ENCODE data around the gene MRPL50.

MRPL50 gene

GRCh38 chr9:101398068-101398929, at the start of gene MRPL50, which contains the start of gene ZNF189:
Gene MRPL50 (minus strand): TSS chr9:101398618. CDS start chr9:101398592, 26 bp downstream.
Gene ZNF189 (plus strand): TSS chr9:101398851. CDS start chr9:101399157, 306 bp downstream.
- Histone ChIP-seq H3K9me3 (ENCODE audit: low read depth, low read length) (peaks cover 18% of the 10 kb centered on the region), H3K4me3 (peak within 1 kb of the TSS; percentile 83), H3K36me3 (ENCODE audit: insufficient read depth, low read length) (peaks cover 75% of the 10 kb centered on the region), H3K27ac (peak within 1 kb of the TSS; percentile 67), H3K9ac (ENCODE audit: insufficient read length) (peak within 1 kb of the TSS; percentile 93)
- DNase-seq (ENCODE audit: low read depth, low spot score) = peak; percentile 92
- TF ChIP-seq FOXP2 (optimal IDR thresholded peaks at IDR 0.05; ENCODE audit: control extremely low read depth, extremely low read length, insufficient read depth) = no peak
- TF ChIP-seq POLR2AphosphoS5 (IDR thresholded peaks at IDR 0.05; ENCODE audit: borderline replicate concordance, low read depth, low read length) = peak; percentile 97
- TF ChIP-seq EZH2 (IDR thresholded peaks at IDR 0.05) = no peak

GRCh38 chr9:101446732-101447131, 48.3 kb upstream of the MRPL50 start:
- Histone ChIP-seq H3K27ac (no peak overlapping the region), H3K9me3 (ENCODE audit: low read depth, low read length) (no peaks in the 10 kb centered on the region), H3K4me3 (no peak overlapping the region), H3K9ac (ENCODE audit: insufficient read length) (no peak overlapping the region), H3K36me3 (ENCODE audit: insufficient read depth, low read length) (no peaks in the 10 kb centered on the region)
- no peak for TF ChIP-seq EZH2 (IDR thresholded peaks at IDR 0.05)
- TF ChIP-seq POLR2AphosphoS5 (IDR thresholded peaks at IDR 0.05; ENCODE audit: borderline replicate concordance, low read depth, low read length) = no peak
- no peak for TF ChIP-seq FOXP2 (optimal IDR thresholded peaks at IDR 0.05; ENCODE audit: control extremely low read depth, extremely low read length, insufficient read depth)
- no peak for DNase-seq (ENCODE audit: low read depth, low spot score)

- Histone ChIP-seq H3K9me3 (ENCODE audit: low read depth, low read length) (no peaks in the 10 kb centered on the region), H3K36me3 (ENCODE audit: insufficient read depth, low read length) (no peaks in the 10 kb centered on the region), H3K9ac (ENCODE audit: insufficient read length) (no peak overlapping the region), H3K27ac (no peak overlapping the region), H3K4me3 (peak overlapping the region; percentile 32; the same call in 1 of the 2 replicates)
- DNase-seq (ENCODE audit: low read depth, low spot score) = no peak
- TF ChIP-seq POLR2AphosphoS5 (IDR thresholded peaks at IDR 0.05; ENCODE audit: borderline replicate concordance, low read depth, low read length) (no peak), EZH2 (IDR thresholded peaks at IDR 0.05) (no peak), FOXP2 (optimal IDR thresholded peaks at IDR 0.05; ENCODE audit: control extremely low read depth, extremely low read length, insufficient read depth) (no peak)
Observed at GRCh38 chr9:101445353-101446029, 47.1 kb upstream of the MRPL50 start.

- H3K4me3 ChIP-seq = no peak overlapping the region
- no peak overlapping the region for H3K27ac ChIP-seq
- H3K9me3 ChIP-seq (ENCODE audit: low read depth, low read length) = no peaks in the 10 kb centered on the region
- no peak for DNase-seq (ENCODE audit: low read depth, low spot score)
- TF ChIP-seq POLR2AphosphoS5 (IDR thresholded peaks at IDR 0.05; ENCODE audit: borderline replicate concordance, low read depth, low read length) = no peak
- TF ChIP-seq FOXP2 (optimal IDR thresholded peaks at IDR 0.05; ENCODE audit: control extremely low read depth, extremely low read length, insufficient read depth) = no peak
- TF ChIP-seq EZH2 (IDR thresholded peaks at IDR 0.05) = no peak
- H3K36me3 ChIP-seq (ENCODE audit: insufficient read depth, low read length) = no peaks in the 10 kb centered on the region
- no peak overlapping the region for H3K9ac ChIP-seq (ENCODE audit: insufficient read length)
Observed at GRCh38 chr9:101443364-101443771, 45.0 kb upstream of the MRPL50 start.

- TF ChIP-seq POLR2AphosphoS5 (IDR thresholded peaks at IDR 0.05; ENCODE audit: borderline replicate concordance, low read depth, low read length) = no peak
- TF ChIP-seq EZH2 (IDR thresholded peaks at IDR 0.05) = no peak
- no peak for TF ChIP-seq FOXP2 (optimal IDR thresholded peaks at IDR 0.05; ENCODE audit: control extremely low read depth, extremely low read length, insufficient read depth)
Observed at GRCh38 chr9:101442736-101443135, 44.3 kb upstream of the MRPL50 start.

GRCh38 chr9:101442318-101442717, 43.9 kb upstream of the MRPL50 start:
- Histone ChIP-seq H3K9ac (ENCODE audit: insufficient read length) (no peak overlapping the region), H3K4me3 (no peak overlapping the region), H3K9me3 (ENCODE audit: low read depth, low read length) (no peaks in the 10 kb centered on the region), H3K36me3 (ENCODE audit: insufficient read depth, low read length) (no peaks in the 10 kb centered on the region), H3K27ac (no peak overlapping the region)
- TF ChIP-seq EZH2 (IDR thresholded peaks at IDR 0.05) (no peak), POLR2AphosphoS5 (IDR thresholded peaks at IDR 0.05; ENCODE audit: borderline replicate concordance, low read depth, low read length) (no peak), FOXP2 (optimal IDR thresholded peaks at IDR 0.05; ENCODE audit: control extremely low read depth, extremely low read length, insufficient read depth) (no peak)
- DNase-seq (ENCODE audit: low read depth, low spot score) = no peak

More at GRCh38 chr9:101442736-101443135, 44.3 kb upstream of the MRPL50 start:
- no peak for DNase-seq (ENCODE audit: low read depth, low spot score)
- no peak overlapping the region for H3K27ac ChIP-seq
- no peak overlapping the region for H3K4me3 ChIP-seq
- no peaks in the 10 kb centered on the region for H3K36me3 ChIP-seq (ENCODE audit: insufficient read depth, low read length)
- no peak overlapping the region for H3K9ac ChIP-seq (ENCODE audit: insufficient read length)
- no peaks in the 10 kb centered on the region for H3K9me3 ChIP-seq (ENCODE audit: low read depth, low read length)

- Histone ChIP-seq H3K27ac (no peak overlapping the region), H3K9ac (ENCODE audit: insufficient read length) (no peak overlapping the region), H3K9me3 (ENCODE audit: low read depth, low read length) (no peaks in the 10 kb centered on the region), H3K36me3 (ENCODE audit: insufficient read depth, low read length) (no peaks in the 10 kb centered on the region), H3K4me3 (no peak overlapping the region)
- DNase-seq (ENCODE audit: low read depth, low spot score) = no peak
- no peak for TF ChIP-seq POLR2AphosphoS5 (IDR thresholded peaks at IDR 0.05; ENCODE audit: borderline replicate concordance, low read depth, low read length)
- TF ChIP-seq EZH2 (IDR thresholded peaks at IDR 0.05) = no peak
- TF ChIP-seq FOXP2 (optimal IDR thresholded peaks at IDR 0.05; ENCODE audit: control extremely low read depth, extremely low read length, insufficient read depth) = no peak
Observed at GRCh38 chr9:101440714-101441230, 42.4 kb upstream of the MRPL50 start.

GRCh38 chr9:101438523-101438922, 40.1 kb upstream of the MRPL50 start:
- DNase-seq (ENCODE audit: low read depth, low spot score) = no peak
- no peak overlapping the region for H3K4me3 ChIP-seq
- no peak overlapping the region for H3K9ac ChIP-seq (ENCODE audit: insufficient read length)
- H3K27ac ChIP-seq = no peak overlapping the region
- TF ChIP-seq POLR2AphosphoS5 (IDR thresholded peaks at IDR 0.05; ENCODE audit: borderline replicate concordance, low read depth, low read length) (no peak), EZH2 (IDR thresholded peaks at IDR 0.05) (no peak), FOXP2 (optimal IDR thresholded peaks at IDR 0.05; ENCODE audit: control extremely low read depth, extremely low read length, insufficient read depth) (no peak)
- H3K9me3 ChIP-seq (ENCODE audit: low read depth, low read length) = no peaks in the 10 kb centered on the region
- H3K36me3 ChIP-seq (ENCODE audit: insufficient read depth, low read length) = no peaks in the 10 kb centered on the region

Measured in SK-N-MC (cell line).